ENCODE results near the gene TEAD3. TPM values are rescaled to one million over a fixed set of nuclear protein-coding genes. Genes with fewer than 3 reads are reported as not detected.
"Not testable (repeated sequence)": the region's sequence is repeated elsewhere in the genome, so short reads cannot be mapped to it uniquely, and the experiment has no call there.

The TEAD3 gene
- total RNA-seq, 1 donor from 2014 or later: 28.0 TPM

- no peak for DNase-seq
- intact Hi-C loops (cut with micrococcal nuclease): loop anchor here (5.0 kb wide), 1 partner anchor 215 kb away; the partner anchor contains the start of gene ARMC12
- Histone ChIP-seq H3K27me3 (ENCODE audit: low read depth) (peaks cover 7% of the 10 kb centered on the region), H3K4me1 (no peaks in the 10 kb centered on the region), H3K4me3 (no peak overlapping the region), H3K27ac (replicated peaks) (no peak overlapping the region), H3K9me3 (replicated peaks) (no peaks in the 10 kb centered on the region), H3K36me3 (no peaks in the 10 kb centered on the region)
- no peak for TF ChIP-seq CTCF (IDR thresholded peaks at IDR 0.05; ENCODE audit: borderline replicate concordance)
Observed at GRCh38 chr6:35522151-35522550, 25.3 kb upstream of the TEAD3 start.

GRCh38 chr6:35521235-35521634, 24.4 kb upstream of the TEAD3 start:
- no peak overlapping the region for H3K27ac ChIP-seq (replicated peaks)
- no peaks in the 10 kb centered on the region for H3K9me3 ChIP-seq (replicated peaks)
- H3K4me3 ChIP-seq: no peak overlapping the region
- no peak for DNase-seq
- peaks cover 7% of the 10 kb centered on the region for H3K27me3 ChIP-seq (ENCODE audit: low read depth)
- intact Hi-C loops (cut with micrococcal nuclease): loop anchor here (5.0 kb wide), 1 partner anchor 216 kb away; the partner anchor contains the start of gene ARMC12
- no peaks in the 10 kb centered on the region for H3K36me3 ChIP-seq
- no peaks in the 10 kb centered on the region for H3K4me1 ChIP-seq
- no peak for TF ChIP-seq CTCF (IDR thresholded peaks at IDR 0.05; ENCODE audit: borderline replicate concordance)

GRCh38 chr6:35519313-35520015, 22.6 kb upstream of the TEAD3 start:
- DNase-seq: no peak
- Histone ChIP-seq H3K36me3 (no peaks in the 10 kb centered on the region), H3K4me3 (no peak overlapping the region), H3K4me1 (no peaks in the 10 kb centered on the region), H3K9me3 (replicated peaks) (no peaks in the 10 kb centered on the region), H3K27me3 (ENCODE audit: low read depth) (peaks cover 7% of the 10 kb centered on the region), H3K27ac (replicated peaks) (no peak overlapping the region)
- no peak for TF ChIP-seq CTCF (IDR thresholded peaks at IDR 0.05; ENCODE audit: borderline replicate concordance)
- intact Hi-C loops (cut with micrococcal nuclease): loop anchor here (5.0 kb wide), 1 partner anchor 218 kb away; the partner anchor contains the start of gene ARMC12

- Histone ChIP-seq H3K27me3 (ENCODE audit: low read depth) (peaks cover 7% of the 10 kb centered on the region), H3K4me3 (no peak overlapping the region), H3K4me1 (no peaks in the 10 kb centered on the region), H3K36me3 (no peaks in the 10 kb centered on the region), H3K9me3 (replicated peaks) (no peaks in the 10 kb centered on the region), H3K27ac (replicated peaks) (no peak overlapping the region)
- no peak for TF ChIP-seq CTCF (IDR thresholded peaks at IDR 0.05; ENCODE audit: borderline replicate concordance)
- intact Hi-C loops (cut with micrococcal nuclease): no loop called here
- DNase-seq: no peak
Observed at GRCh38 chr6:35518566-35519312, 21.9 kb upstream of the TEAD3 start.

- H3K9me3 ChIP-seq (replicated peaks): not testable (repeated sequence)
Observed at GRCh38 chr6:35517978-35518377, 21.1 kb upstream of the TEAD3 start.

GRCh38 chr6:35516712-35517111, 19.8 kb upstream of the TEAD3 start:
- H3K36me3 ChIP-seq: no peaks in the 10 kb centered on the region
- intact Hi-C loops (cut with micrococcal nuclease): no loop called here
- no peak for TF ChIP-seq CTCF (IDR thresholded peaks at IDR 0.05; ENCODE audit: borderline replicate concordance)
- DNase-seq: no peak
- H3K4me3 ChIP-seq: no peak overlapping the region
- H3K4me1 ChIP-seq: peaks cover 4% of the 10 kb centered on the region
- no peak overlapping the region for H3K27ac ChIP-seq (replicated peaks)
- peaks cover 16% of the 10 kb centered on the region for H3K27me3 ChIP-seq (ENCODE audit: low read depth)
- no peaks in the 10 kb centered on the region for H3K9me3 ChIP-seq (replicated peaks)

More at GRCh38 chr6:35517978-35518377, 21.1 kb upstream of the TEAD3 start:
- peaks cover 11% of the 10 kb centered on the region for H3K27me3 ChIP-seq (ENCODE audit: low read depth)
- DNase-seq; intact Hi-C loops (cut with micrococcal nuclease); H3K27ac ChIP-seq (replicated peaks); H3K4me1 ChIP-seq; H3K36me3 ChIP-seq; H3K4me3 ChIP-seq: not testable (repeated sequence)

GRCh38 chr6:35515939-35516338, 19.1 kb upstream of the TEAD3 start:
- intact Hi-C loops (cut with micrococcal nuclease); H3K9me3 ChIP-seq (replicated peaks); H3K4me1 ChIP-seq; H3K27ac ChIP-seq (replicated peaks); H3K36me3 ChIP-seq; DNase-seq; H3K4me3 ChIP-seq: not testable (repeated sequence)
- peaks cover 24% of the 10 kb centered on the region for H3K27me3 ChIP-seq (ENCODE audit: low read depth)
